ENCODE results near the gene ABCC12.
A peak's percentile ranks its signal among the peaks of the same experiment; 100 is the strongest.

ABCC12 gene

GRCh38 chr16:48131201-48131935 lies 24.4 kb downstream of the ABCC12 start:
- DNase-seq, result no peak

GRCh38 chr16:48129926-48130325 lies 25.9 kb downstream of the ABCC12 start:
- DNase-seq, result no peak

DNA sequence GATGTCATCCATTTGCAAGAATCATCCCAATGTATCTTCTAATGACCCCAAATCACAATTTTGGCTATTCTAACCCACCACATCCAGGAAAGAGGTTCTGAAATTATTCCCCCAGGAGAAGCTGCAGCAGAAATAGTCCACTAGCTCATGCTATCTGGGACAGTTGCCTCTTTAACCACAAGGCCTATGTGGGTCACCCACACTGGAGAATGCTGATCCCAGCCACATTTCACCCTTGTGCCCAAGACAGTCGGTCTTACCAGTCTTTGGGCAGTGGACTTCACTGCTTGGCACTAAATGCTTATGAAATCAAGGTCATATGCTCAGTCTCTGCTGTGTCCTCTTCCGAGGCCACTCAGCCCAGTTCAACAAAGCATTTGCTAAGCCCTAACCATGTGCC lies 27.0 kb downstream of the ABCC12 start:
- DNase-seq, result no peak

DNA sequence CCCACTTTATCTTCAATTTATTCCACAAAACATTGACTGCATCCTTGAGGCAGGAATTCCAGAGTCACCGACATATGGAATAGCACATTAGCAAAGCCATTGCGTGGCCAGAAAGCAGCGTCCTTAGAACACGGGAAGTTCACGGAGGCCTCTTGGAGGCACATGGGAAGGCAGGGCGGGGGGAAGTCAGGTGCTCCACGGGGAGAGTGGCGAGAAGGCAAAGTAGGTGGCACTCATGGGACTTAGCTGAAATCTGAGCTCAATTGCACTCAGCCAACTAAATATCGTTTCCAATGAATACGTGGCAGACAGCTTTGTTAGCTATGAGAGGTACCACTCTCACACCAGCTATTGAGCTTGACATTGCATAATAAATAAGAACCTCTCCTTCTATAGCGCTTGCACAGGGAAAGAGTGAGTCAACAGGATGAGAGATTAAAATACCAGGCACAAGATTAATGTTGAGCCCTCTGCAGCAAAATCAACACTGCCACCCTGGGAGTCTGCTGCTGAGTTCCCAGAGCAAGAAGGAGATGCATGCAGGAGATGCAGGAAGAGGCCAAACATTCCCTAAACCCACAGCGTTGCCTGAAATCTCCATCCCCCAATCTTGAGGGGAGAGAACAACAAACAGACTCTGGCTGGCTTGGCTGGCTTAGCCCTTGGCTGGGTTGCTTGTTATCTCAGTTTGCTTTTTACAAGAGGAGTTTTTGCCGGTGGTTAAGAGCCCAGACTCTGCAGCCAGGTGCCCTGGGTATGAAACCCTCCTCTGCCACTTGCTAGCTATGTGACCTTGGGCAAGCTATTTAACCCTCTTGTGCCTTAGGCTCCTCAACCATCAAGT lies 28.8 kb downstream of the ABCC12 start:
- no peak for DNase-seq

DNA sequence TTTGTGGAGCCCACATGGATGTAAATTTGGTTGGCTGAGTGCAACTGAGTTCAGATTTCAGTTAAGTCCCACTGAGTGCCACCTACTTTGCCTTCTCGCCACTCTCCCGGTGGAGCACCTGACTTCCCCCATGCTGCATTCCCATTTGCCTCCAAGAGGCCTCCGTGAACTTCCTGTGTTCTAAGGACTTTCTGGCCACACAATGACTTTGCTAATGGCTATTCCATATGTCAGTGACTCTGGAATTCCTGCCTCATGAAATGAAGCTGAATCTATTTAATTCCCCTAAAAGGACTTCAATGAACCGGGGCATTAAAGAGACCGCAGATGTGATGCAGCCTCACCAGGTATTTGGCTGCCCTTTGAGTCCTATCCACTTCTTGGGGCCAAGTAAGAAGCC lies 29.9 kb downstream of the ABCC12 start:
- DNase-seq, result no peak

DNA sequence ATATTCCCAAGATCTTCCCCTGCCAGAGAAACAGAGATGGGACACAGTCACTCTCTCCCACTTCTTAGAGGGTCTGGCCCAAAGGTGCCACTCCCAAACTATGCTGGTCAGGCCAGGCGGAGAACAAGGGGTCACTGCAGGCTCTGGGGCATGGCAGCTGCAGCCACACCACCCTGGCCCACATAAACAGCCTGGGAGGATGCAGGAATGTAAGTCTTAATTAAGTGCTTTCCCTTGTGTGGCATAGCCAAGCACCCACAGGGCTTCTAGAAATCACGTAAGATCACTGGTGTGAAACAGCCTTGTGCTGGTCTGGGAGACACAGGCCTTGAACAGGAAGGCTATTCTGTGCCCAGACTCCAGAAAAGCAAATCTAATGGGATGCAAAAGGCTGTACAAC lies 31.5 kb downstream of the ABCC12 start:
- no peak for DNase-seq

DNA sequence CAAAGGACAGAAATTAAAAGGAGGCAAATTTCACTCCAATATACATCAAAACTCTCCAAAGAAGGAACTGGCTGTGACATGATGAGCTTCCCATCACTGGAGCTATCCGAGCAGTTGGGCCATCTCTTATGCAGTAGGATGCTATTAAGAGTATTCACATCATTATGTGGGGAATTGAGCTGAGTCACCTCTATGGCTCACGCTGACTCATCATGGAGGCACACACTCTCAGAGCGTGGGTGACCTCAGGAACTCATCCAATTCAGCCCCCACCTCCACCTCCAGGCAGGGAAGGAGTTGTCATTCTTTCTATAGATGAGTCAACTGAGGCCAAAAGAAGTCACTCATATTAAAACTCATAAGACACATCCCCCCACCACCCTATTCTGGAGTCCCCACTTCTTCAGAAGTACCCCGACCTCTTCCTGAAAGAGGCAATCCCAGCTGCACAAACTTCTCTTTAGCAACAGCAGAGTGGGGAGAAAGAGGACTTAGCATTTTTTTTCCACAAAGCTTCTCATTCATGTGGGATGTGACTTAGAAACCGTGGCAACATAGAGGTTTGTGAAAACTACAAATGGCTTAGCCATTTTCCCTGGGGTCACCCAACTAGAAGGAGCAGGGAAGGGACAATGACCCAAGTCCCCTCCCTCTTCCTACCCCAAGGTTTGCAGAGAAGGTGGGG lies 32.5 kb downstream of the ABCC12 start:
- DNase-seq, result peak; percentile 35

GRCh38 chr16:48121276-48121675 lies 34.5 kb downstream of the ABCC12 start:
- no peak for DNase-seq

GRCh38 chr16:48118841-48119240 lies 37.0 kb downstream of the ABCC12 start:
- DNase-seq, result no peak

- peak; percentile 4 for DNase-seq
Observed at GRCh38 chr16:48117217-48118105, 38.3 kb downstream of the ABCC12 start.

GRCh38 chr16:48115299-48115698 lies 40.5 kb downstream of the ABCC12 start:
- DNase-seq, result no peak

DNA sequence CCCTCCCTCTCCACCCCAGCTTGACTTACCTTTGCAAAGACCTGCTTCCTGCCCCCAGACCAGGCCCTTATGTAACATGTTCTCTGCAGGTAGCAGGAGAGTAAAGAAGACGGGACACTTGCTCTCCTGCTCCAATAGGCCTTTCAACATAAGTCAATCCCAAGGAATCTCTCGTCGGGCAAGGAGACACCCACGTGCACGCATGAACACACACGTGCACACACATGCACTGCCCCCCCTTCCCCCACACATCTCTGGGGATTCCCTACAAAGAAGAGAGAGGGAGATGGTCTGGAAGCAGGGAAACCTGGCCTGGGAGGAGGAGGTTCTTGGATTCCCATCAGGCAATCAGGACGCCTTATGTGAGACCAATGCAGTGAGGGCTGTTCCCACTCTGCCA lies 41.4 kb downstream of the ABCC12 start:
- no peak for DNase-seq

DNA sequence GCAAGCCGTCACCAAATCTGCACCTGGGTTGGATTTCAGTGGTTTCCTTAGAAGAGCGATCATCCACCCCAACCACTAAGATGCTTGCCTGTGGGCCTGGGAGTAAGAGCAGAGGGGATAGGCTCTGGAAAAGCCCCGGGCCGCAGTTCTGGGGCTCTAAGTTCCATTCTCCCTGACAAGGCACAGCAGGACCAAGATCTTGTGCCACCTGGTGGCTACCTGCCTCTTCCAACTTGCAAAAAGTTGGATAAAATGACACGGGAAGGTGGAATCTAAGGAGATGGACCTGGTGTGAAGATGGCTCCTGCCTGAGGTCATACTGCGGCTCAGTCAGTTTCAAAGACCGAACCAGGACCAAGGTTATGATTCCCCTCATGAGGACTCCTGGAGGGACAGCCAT lies 42.3 kb downstream of the ABCC12 start:
- no peak for DNase-seq

- no peak for DNase-seq
Observed at GRCh38 chr16:48113001-48113400, 42.8 kb downstream of the ABCC12 start.

GRCh38 chr16:48112600-48112999 lies 43.2 kb downstream of the ABCC12 start:
- no peak for DNase-seq

DNA sequence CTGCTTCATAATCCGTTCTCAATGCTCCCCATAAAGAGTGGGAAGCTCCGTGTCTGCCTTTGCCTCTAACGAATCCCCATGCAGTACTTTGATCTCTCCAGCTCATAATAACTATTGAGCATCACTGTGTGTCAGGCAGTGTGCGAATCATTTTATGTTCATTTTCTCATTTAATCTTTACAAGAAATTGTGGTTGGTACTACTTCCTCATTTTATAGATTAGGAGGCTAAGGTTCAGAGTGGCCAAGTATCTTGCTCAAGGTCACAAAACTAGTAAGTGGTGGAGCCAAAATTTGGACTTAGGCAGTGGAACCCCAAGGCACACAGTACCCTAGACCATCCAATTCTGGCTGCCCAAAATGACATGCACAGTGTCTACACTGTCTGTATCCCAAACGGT lies 44.8 kb downstream of the ABCC12 start:
- no peak for DNase-seq

DNA sequence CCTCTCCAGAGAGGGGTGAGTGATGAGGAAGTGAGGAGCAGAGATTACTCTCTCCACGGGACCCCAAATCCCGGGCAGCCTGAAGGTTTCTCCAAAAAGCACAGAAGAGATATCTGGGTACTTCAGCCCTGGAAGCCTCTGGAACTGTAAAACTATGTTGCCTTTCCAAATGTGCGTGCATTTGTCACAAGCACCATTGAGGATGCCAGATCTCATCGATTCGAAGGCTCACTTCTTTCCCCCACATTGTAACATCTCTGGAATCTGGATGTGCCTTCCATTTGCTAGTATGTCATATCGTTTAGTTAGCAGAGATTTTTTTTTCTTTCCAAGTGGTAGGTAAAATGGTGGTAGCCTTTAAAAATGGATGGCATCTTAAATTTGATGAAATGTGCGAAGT lies 45.8 kb downstream of the ABCC12 start:
- DNase-seq, result no peak

DNA sequence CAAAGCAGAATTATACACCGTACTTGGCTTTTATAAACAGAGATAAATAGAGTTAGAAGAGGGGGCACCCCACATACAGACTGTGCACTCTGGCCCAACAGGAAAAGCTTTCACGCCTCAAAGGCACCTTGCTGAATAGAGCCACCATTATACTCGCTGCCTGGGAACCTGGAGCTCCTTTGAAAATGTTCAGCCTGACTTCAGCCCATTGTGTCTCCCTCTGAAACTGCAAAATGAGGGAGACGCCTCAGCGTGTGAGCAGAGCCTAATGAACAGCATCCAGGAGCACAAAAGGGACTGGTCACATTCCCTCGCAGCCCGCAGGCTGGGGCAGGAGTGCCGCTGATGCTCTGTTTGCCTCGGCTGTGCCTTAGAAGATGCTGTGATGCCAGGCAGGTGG lies 46.3 kb downstream of the ABCC12 start:
- DNase-seq, result no peak

GRCh38 chr16:48106446-48106845 lies 49.3 kb downstream of the ABCC12 start:
- no peak for DNase-seq

Measured in NK-92 treated with Interleukin-12 subunit alpha and Interleukin-12 subunit beta, amount 100 ng/mL, for 24 hours (cell line).